ENCODE measurements around the gene TACR2.

Gene TACR2

GRCh38 chr10:69415049-69415448 lies 1.7 kb downstream of the TACR2 start:
- no peaks in the 10 kb centered on the region for H3K36me3 ChIP-seq (ENCODE audit: insufficient read depth, low read depth, low read length)
- H3K27me3 ChIP-seq (ENCODE audit: insufficient read depth, low read length): no peaks in the 10 kb centered on the region
- H3K9me3 ChIP-seq (ENCODE audit: insufficient read depth, low read depth, low read length): no peaks in the 10 kb centered on the region
- no peak overlapping the region for H3K4me3 ChIP-seq (ENCODE audit: low read length)
- H3K27ac ChIP-seq (ENCODE audit: low read length): no peak overlapping the region
- H3K4me1 ChIP-seq (ENCODE audit: insufficient read depth, low read length): no peaks in the 10 kb centered on the region
- H3K9ac ChIP-seq (ENCODE audit: low read depth, low read length): no peak overlapping the region

GRCh38 chr10:69414036-69415018 lies 2.4 kb downstream of the TACR2 start:
- no peaks in the 10 kb centered on the region for H3K9me3 ChIP-seq (ENCODE audit: insufficient read depth, low read depth, low read length)
- H3K4me1 ChIP-seq (ENCODE audit: insufficient read depth, low read length): no peaks in the 10 kb centered on the region
- H3K27me3 ChIP-seq (ENCODE audit: insufficient read depth, low read length): peaks cover 2% of the 10 kb centered on the region
- no peak overlapping the region for H3K27ac ChIP-seq (ENCODE audit: low read length)
- H3K36me3 ChIP-seq (ENCODE audit: insufficient read depth, low read depth, low read length): no peaks in the 10 kb centered on the region
- no peak overlapping the region for H3K9ac ChIP-seq (ENCODE audit: low read depth, low read length)
- H3K4me3 ChIP-seq (ENCODE audit: low read length): no peak overlapping the region

- Histone ChIP-seq H3K4me1 (ENCODE audit: insufficient read depth, low read length) (no peaks in the 10 kb centered on the region), H3K27ac (ENCODE audit: low read length) (no peak overlapping the region), H3K9ac (ENCODE audit: low read depth, low read length) (peak overlapping the region; percentile 37; the same call in 1 of the 2 replicates), H3K9me3 (ENCODE audit: insufficient read depth, low read depth, low read length) (no peaks in the 10 kb centered on the region), H3K36me3 (ENCODE audit: insufficient read depth, low read depth, low read length) (no peaks in the 10 kb centered on the region), H3K27me3 (ENCODE audit: insufficient read depth, low read length) (peaks cover 5% of the 10 kb centered on the region), H3K4me3 (ENCODE audit: low read length) (peak overlapping the region; percentile 57; the same call in 1 of the 2 replicates)
These were observed 3.4 kb downstream of the TACR2 start for GRCh38 chr10:69413221-69413865.

- H3K27me3 ChIP-seq (ENCODE audit: insufficient read depth, low read length): peaks cover 5% of the 10 kb centered on the region
- no peak overlapping the region for H3K27ac ChIP-seq (ENCODE audit: low read length)
- no peaks in the 10 kb centered on the region for H3K9me3 ChIP-seq (ENCODE audit: insufficient read depth, low read depth, low read length)
- no peak overlapping the region for H3K9ac ChIP-seq (ENCODE audit: low read depth, low read length)
- no peaks in the 10 kb centered on the region for H3K36me3 ChIP-seq (ENCODE audit: insufficient read depth, low read depth, low read length)
- no peaks in the 10 kb centered on the region; the same call in 1 of the 2 replicates for H3K4me1 ChIP-seq (ENCODE audit: insufficient read depth, low read length)
- H3K4me3 ChIP-seq (ENCODE audit: low read length): no peak overlapping the region
These were observed 4.4 kb downstream of the TACR2 start for GRCh38 chr10:69412232-69412790.

- no peaks in the 10 kb centered on the region for H3K9me3 ChIP-seq (ENCODE audit: insufficient read depth, low read depth, low read length)
- no peaks in the 10 kb centered on the region for H3K36me3 ChIP-seq (ENCODE audit: insufficient read depth, low read depth, low read length)
- H3K27ac ChIP-seq (ENCODE audit: low read length): no peak overlapping the region
- H3K27me3 ChIP-seq (ENCODE audit: insufficient read depth, low read length): peaks cover 5% of the 10 kb centered on the region
- peaks cover 6% of the 10 kb centered on the region; the same call in 1 of the 2 replicates for H3K4me1 ChIP-seq (ENCODE audit: insufficient read depth, low read length)
- H3K4me3 ChIP-seq (ENCODE audit: low read length): no peak overlapping the region
- no peak overlapping the region for H3K9ac ChIP-seq (ENCODE audit: low read depth, low read length)
These were observed 5.2 kb downstream of the TACR2 start for GRCh38 chr10:69411476-69411875.

GRCh38 chr10:69410487-69410886 lies 6.2 kb downstream of the TACR2 start:
- Histone ChIP-seq H3K27ac (ENCODE audit: low read length) (no peak overlapping the region), H3K9me3 (ENCODE audit: insufficient read depth, low read depth, low read length) (no peaks in the 10 kb centered on the region), H3K4me3 (ENCODE audit: low read length) (no peak overlapping the region), H3K4me1 (ENCODE audit: insufficient read depth, low read length) (peaks cover 6% of the 10 kb centered on the region; the same call in 1 of the 2 replicates), H3K36me3 (ENCODE audit: insufficient read depth, low read depth, low read length) (no peaks in the 10 kb centered on the region), H3K9ac (ENCODE audit: low read depth, low read length) (no peak overlapping the region), H3K27me3 (ENCODE audit: insufficient read depth, low read length) (peaks cover 5% of the 10 kb centered on the region)

- H3K4me3 ChIP-seq (ENCODE audit: low read length): no peak overlapping the region
- peaks cover 6% of the 10 kb centered on the region; the same call in 1 of the 2 replicates for H3K4me1 ChIP-seq (ENCODE audit: insufficient read depth, low read length)
- H3K27ac ChIP-seq (ENCODE audit: low read length): no peak overlapping the region
- peaks cover 5% of the 10 kb centered on the region for H3K27me3 ChIP-seq (ENCODE audit: insufficient read depth, low read length)
- no peaks in the 10 kb centered on the region for H3K36me3 ChIP-seq (ENCODE audit: insufficient read depth, low read depth, low read length)
- H3K9me3 ChIP-seq (ENCODE audit: insufficient read depth, low read depth, low read length): no peaks in the 10 kb centered on the region
- no peak overlapping the region for H3K9ac ChIP-seq (ENCODE audit: low read depth, low read length)
These were observed 6.8 kb downstream of the TACR2 start for GRCh38 chr10:69409968-69410367.

GRCh38 chr10:69409176-69409495 lies 7.6 kb downstream of the TACR2 start:
- H3K9ac ChIP-seq (ENCODE audit: low read depth, low read length): no peak overlapping the region
- no peaks in the 10 kb centered on the region for H3K9me3 ChIP-seq (ENCODE audit: insufficient read depth, low read depth, low read length)
- H3K4me3 ChIP-seq (ENCODE audit: low read length): peak overlapping the region; percentile 23; the same call in 1 of the 2 replicates
- H3K4me1 ChIP-seq (ENCODE audit: insufficient read depth, low read length): peaks cover 6% of the 10 kb centered on the region; the same call in 1 of the 2 replicates
- H3K27me3 ChIP-seq (ENCODE audit: insufficient read depth, low read length): peaks cover 5% of the 10 kb centered on the region
- H3K36me3 ChIP-seq (ENCODE audit: insufficient read depth, low read depth, low read length): no peaks in the 10 kb centered on the region
- no peak overlapping the region for H3K27ac ChIP-seq (ENCODE audit: low read length)

GRCh38 chr10:69408318-69409175 lies 8.2 kb downstream of the TACR2 start:
- H3K36me3 ChIP-seq (ENCODE audit: insufficient read depth, low read depth, low read length): peaks cover 2% of the 10 kb centered on the region; the same call in 1 of the 2 replicates
- H3K4me1 ChIP-seq (ENCODE audit: insufficient read depth, low read length): peaks cover 6% of the 10 kb centered on the region; the same call in 1 of the 2 replicates
- no peak overlapping the region for H3K9ac ChIP-seq (ENCODE audit: low read depth, low read length)
- peaks cover 5% of the 10 kb centered on the region for H3K27me3 ChIP-seq (ENCODE audit: insufficient read depth, low read length)
- H3K4me3 ChIP-seq (ENCODE audit: low read length): peak overlapping the region; percentile 23; the same call in 1 of the 2 replicates
- no peak overlapping the region for H3K27ac ChIP-seq (ENCODE audit: low read length)
- H3K9me3 ChIP-seq (ENCODE audit: insufficient read depth, low read depth, low read length): no peaks in the 10 kb centered on the region

- Histone ChIP-seq H3K9ac (ENCODE audit: low read depth, low read length) (no peak overlapping the region), H3K4me3 (ENCODE audit: low read length) (no peak overlapping the region), H3K4me1 (ENCODE audit: insufficient read depth, low read length) (peaks cover 6% of the 10 kb centered on the region; the same call in 1 of the 2 replicates), H3K36me3 (ENCODE audit: insufficient read depth, low read depth, low read length) (peaks cover 9% of the 10 kb centered on the region; the same call in 1 of the 2 replicates), H3K9me3 (ENCODE audit: insufficient read depth, low read depth, low read length) (no peaks in the 10 kb centered on the region), H3K27me3 (ENCODE audit: insufficient read depth, low read length) (peaks cover 5% of the 10 kb centered on the region), H3K27ac (ENCODE audit: low read length) (no peak overlapping the region)
These were observed 9.0 kb downstream of the TACR2 start for GRCh38 chr10:69407621-69408301.
